Fibroblast of peridontal ligament (primary cell): ENCODE measurements around the gene OTOA.
"Not testable (repeated sequence)": the region's sequence is repeated elsewhere in the genome, so short reads cannot be mapped to it uniquely, and the experiment has no call there.

ENCODE experiments used
- DNase-seq: peaks from one replicate; pipeline ENCODE4 v3.0.0-alpha.2; 2010; ENCODE audit errors: extremely low read depth

Gene OTOA

GRCh38 chr16:21663889-21664647 is at the start of gene OTOA:
OTOA (plus strand) TSS chr16:21663968; CDS start chr16:21678515, 14,547 bp downstream.
- no peak for DNase-seq

DNA sequence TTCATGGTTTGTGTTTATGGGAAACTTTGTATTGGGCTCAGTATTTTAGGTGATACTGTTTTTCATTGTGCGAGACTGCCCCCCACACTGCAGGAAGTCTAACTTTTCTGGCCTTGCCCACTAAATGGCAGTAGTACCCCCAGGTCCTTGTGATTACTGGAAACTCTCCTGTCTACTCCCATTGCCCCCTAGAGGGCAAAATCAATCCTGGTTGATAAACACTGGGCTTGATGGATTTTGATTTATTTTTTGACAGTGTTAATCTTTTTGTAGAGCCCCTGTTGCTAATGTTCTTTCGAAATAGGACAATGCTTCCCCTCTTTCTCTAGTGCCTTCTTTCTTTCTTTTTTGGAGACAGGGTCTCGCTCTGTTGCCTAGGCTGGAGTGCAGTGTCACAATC is 48.9 kb upstream of the OTOA start:
- DNase-seq, result no peak

DNA sequence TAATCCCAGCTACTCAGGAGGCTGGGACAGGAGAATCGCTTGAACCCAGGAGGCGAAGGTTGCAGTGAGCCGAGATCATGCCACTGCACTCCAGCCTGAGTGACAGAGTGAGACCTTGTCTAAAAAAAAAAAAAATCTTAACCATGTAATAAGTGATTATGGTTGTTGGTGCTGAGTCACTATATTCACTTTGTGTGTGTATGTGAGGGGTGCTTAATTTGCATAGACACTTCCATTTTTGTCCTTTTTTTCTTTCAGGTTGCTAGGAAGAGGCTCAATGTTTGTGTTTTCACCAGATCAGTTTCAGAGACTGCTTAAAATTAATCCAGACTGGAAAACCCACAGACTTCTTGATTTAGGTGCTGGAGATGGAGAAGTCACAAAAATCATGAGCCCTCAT is 46.2 kb upstream of the OTOA start:
- no peak for DNase-seq

DNA sequence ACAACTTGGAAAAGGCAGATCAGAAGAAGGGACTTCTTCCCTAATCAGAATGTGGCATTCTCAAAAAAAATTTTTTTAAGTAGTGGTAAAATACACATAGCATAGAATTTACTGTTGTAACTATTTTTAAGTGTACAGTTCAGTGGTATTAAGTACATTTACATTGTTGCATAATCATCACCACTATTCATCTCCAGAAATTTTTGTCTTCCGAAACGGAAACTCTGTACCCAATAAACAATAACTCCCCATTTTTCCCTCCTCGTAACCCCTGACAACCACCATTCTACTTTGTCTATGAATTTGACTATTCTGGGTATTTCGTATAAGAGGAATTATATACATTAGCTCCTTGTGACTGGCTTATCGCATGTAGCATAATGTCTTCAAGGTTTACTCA is 45.5 kb upstream of the OTOA start:
- DNase-seq, result no peak

DNA sequence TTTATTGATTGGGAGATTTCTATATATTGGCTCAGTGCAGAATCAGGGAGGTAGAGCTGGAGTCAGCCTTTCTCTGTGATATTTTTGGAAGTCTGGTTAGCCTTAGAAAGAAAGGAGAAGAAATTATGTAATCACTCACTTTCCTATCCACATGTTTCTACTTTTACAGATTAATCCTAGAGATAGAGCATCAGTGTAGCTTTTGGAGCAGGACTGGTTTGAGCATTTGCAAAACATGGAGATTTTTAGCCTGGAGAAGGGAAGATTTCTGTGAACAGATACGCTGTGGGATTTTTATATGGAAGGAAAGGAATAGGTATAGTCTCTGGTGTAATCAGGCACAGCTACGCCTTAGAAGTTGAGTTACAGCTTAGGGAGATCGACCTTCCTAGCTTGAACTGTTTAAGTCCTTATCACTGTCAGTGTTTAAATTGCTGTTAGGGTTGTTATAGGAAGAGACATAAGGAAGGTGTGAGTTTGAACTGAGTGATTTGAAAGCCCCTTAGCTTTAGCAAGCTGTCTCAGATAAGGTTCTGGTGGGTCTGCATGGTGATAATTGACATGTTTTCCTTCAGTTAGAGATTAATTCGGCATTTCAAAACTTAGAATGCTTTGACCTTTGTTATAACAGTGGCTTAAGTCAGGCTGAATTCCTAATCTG is 43.9 kb upstream of the OTOA start:
- no peak for DNase-seq

GRCh38 chr16:21620592-21620991 is 43.2 kb upstream of the OTOA start:
- no peak for DNase-seq

GRCh38 chr16:21622545-21622944 is 41.2 kb upstream of the OTOA start:
- DNase-seq, result no peak

- DNase-seq, result no peak
Measured at GRCh38 chr16:21625026-21625425, 38.7 kb upstream of the OTOA start.

DNA sequence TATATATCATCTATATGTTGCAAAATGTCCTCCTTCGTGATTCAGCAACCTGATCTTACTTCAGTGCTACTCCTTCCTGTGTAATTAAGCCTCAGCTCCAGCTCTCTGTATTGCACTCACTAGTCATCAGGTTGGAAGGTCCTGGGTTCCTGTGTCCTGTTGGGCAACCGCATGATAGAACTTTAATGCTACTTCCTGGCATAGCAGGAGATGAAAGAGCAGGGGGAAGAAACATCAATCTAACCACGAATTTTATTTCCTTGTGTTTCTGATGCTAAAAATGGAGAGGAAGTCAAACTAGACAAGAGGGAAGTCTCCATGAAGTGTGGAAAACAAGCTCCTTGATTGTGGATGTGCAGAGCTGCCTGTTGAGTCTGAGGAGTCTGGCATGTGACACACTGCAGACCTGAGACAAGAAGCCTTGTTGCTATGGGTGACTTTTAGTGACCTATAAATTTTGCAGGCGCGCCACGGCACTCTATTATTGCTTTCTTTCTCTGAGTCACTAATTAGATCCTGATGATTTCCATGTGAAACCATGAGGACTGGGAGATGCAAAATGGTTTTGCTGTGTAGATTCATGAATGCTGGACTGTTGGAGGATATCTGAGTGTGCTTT is 37.0 kb upstream of the OTOA start:
- peak; percentile 93 for DNase-seq

GRCh38 chr16:21628121-21628726 is 35.5 kb upstream of the OTOA start:
- DNase-seq, result no peak

DNA sequence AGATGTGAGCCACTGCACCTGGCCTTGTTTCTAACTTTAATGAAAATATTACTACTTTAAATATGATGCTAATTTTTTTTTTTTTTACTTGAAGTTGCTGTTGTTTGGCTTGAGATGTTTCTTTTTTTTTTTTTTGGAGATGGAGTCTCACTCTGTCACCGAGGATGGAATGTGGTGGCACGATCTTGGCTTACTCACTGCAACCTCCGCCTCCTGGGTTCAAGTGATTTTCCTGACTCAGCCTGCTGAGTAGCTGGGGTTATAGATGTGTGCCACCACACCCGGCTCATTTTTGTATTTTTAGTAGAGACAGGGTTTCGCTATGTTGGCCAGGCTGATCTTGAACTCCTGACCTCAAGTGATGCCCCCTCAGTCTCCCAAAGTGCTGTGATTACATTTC is 35.0 kb upstream of the OTOA start:
- no peak for DNase-seq

DNA sequence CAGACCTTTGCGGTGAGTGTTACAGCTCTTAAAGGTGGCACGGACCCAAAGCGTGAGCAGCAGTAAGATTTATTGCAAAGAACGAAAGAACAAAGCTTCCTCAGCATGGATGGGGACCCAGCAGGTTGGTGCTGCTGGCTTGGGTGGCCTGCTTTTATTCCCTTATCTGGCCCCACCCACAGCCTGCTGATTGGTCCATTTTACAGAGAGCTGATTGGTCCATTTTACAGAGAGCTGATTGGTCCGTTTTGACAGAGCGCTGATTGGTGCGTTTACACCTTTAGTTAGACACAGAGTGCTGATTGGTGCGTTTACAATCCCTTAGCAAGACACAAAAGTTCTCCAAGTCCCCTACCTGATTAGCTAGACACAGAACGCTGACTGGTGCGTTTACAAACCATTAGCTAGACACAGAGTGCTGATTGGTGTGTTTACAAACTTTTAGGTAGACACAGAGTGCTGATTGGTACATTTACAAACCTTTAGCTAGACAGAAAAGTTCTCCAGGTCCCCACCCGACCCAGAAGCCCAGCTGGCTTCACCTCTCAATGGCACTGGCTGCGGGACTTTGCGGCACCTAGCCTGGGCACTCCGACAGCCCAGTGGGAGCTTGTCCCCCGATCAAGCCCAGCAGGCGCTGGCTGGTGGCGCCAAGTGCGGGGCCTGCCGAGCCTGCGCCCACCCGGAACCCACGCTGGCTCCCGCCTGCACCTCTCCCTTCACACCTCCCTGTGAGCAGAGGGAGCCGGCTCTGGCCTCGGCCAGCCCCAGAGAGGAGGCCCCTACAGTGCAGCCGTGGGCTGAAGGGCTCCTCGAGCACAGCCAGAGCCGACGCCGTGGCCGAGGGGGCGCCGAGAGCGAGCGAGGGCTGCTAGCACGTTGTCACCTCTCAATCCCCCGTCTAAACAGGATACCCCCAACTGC is 33.9 kb upstream of the OTOA start:
- not testable (repeated sequence) for DNase-seq

- DNase-seq, result not testable (repeated sequence)
Measured at GRCh38 chr16:21630866-21631265, 32.9 kb upstream of the OTOA start.

DNA sequence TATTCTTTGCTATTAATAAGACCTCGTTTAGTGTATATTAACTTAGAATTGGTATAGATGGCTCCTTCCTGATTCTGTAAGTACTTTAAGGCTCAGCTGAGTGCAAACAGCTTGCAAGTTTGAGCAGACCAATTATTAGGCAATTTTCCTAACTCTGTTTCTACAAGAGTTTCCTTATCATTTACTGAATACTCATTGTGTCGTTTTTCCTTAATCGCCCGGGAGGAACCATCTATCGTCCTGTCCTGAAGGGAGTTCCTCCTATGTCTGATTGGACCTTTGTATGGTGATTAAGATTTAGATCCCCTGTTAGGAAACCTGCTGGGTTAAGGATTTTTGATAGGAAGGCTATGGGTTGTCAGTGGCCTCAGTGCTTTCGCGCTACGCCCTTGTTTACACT is 32.4 kb upstream of the OTOA start:
- not testable (repeated sequence) for DNase-seq

DNA sequence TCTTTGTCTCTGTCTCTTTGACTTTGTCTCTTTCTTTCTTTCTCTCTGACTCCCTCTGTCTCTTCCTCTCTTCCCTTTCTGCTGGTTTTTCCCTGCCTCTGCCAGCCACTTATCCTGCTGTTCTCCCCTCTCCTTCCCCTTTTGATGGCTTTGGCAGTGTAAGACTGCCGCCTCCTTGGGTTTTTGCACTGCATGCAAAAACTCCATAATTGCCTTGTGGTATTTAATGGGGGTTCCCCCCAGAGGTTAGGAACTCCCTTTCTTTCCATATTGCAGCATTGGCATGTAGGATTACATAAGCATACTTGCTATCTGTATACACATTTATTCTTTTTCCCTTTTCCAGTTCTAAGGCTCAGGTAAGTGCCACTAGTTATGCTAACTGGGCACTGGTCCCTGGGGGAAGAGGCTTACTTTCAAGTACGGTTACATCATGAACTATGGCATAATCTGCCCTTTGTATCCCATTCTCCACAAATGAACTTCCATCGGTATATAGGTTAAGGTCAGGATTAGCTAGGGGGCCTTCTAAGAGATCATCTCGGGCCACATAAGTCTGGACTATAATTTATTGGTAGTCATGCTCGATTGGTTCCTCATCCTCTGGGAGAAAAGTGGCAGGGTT is 31.7 kb upstream of the OTOA start:
- DNase-seq, result peak; percentile 22

DNA sequence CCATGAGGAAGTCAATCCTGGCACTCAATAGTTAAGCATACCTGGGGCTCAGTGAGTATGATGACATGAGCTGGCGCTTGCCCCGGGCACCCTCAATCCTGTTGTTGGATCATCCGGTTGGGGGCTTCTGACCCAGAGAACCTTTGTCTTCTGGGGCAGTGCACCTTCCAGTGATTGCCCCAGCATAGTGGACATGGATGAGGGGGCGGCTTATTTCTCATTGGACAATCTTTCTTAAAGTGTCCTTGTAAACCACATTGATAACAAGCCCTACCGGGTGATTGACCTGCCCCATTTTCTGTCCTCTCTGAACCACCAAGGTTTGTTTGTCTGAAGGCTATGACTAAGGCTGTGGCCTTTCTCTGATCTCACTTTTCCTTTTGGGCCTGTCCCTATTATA is 29.6 kb upstream of the OTOA start:
- DNase-seq, result no peak

DNA sequence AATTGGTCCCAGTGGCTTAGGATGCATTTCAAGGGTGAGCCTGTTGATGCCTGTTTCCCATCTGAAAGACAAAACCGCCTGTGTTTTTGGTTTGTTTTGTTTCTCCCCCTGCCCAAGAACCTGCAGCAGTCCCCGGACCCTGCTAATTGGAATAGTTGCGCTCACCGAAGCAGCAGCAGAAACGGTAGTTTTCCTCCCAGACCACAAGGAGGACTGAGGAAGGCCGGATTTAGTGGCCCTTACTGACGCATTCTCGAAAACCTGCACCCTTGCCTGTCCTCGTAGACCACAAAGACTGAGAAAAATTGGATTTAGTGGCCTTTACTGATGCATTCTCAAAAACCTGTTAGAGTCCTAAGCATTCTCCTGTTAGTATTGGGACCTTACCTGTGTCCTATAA is 28.1 kb upstream of the OTOA start:
- DNase-seq, result not testable (repeated sequence)

DNA sequence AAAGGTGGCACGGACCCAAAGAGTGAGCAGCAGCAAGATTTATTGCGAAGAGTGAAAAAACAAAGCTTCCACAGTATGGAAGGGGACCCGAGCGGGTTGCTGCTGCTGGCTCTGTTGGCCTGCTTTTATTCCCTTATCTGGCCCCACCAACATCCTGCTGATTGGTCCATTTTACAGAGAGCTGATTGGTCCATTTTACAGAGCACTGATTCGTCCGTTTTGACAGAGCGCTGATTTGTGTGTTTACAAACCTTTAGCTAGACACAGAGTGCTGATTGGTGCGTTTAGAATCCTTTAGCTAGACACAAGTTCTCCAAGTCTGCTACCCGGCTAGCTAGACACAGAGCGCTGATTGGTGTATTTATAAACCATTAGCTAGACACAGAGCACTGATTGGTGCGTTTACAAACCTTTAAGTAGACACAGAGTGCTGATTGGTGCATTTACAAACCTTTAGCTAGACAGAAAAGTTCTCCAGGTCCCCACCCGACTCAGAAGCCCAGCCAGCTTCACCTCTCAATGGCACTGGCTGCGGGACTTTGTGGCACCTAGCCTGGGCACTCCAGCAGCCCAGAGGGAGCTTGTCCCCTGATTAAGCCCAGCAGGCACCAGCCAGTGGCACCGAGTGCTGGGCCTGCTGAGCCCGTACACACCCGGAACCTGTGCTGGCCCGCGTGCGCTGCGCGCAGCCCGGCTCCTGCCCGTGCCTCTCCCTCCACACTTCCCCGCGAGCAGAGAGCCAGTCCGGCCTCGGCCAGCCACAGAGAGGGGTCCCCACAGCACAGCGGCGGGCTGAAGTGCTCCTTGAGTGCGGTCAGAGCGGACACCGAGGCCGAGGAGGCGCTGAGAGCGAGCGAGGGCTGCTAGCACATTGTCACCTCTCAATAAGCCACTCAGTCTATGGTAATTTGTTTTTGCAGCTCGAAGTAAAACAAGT is 26.5 kb upstream of the OTOA start:
- no peak for DNase-seq

- peak; percentile 28 for DNase-seq
Measured at GRCh38 chr16:21638573-21638975, 25.2 kb upstream of the OTOA start.

- DNase-seq, result no peak
Measured at GRCh38 chr16:21639493-21639892, 24.3 kb upstream of the OTOA start.
